GM19372 (cell line): Measurements from ENCODE around the gene ZNF443.
"Not testable (repeated sequence)": the region's sequence is repeated elsewhere in the genome, so short reads cannot be mapped to it uniquely, and the experiment has no call there.

ENCODE experiments used
- ATAC-seq: cut with Tn5 transposase; IDR thresholded peaks from one replicate; pipeline ENCODE4 v1.9.1; 2021; ENCODE audit warnings: mild to moderate bottlenecking, low read depth, moderate library complexity; ENCODE audit not compliant: unreplicated experiment

ZNF443 gene

DNA sequence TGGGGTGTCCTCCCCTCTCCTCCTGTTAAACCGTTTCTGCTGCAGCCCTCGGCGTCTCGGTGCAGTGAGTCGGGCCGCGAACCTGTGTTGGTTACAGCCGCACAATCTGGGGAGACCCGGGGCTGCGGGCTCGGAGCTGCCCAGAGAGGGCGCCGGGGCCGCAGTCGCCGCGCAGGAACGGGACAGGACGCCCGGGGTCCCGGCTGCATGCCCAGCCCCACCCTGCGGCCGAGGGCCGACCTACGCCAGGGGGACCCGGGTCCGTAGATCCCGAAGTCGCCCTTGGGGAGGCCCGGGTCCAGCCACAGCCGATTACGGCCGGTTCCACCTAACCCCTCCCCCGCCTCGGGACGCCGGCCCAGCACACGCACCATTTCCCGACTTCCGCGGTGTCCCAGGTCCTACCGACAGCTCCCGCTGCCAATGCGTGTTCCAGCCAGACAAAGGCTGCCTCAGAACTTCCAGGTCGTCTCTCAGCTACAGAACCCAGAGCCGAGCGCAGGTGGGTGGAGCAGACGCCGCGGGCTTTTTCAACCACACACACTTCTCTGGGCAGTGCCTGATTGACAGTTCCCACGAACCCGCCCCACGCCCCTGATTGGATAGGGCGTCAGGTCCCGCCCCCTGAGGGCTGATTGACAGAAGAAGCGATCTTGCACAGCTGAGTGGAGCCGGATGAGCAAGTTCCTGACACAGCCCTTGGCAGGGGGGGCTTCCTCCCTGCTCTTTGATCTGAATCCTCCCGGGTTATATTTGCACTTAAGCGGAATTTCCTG is at the start of gene ZNF443:
Gene ZNF443 (minus strand): TSS at position 481 of the 776 bp plus-strand sequence. CDS start 107 bp downstream, at position 374.
- peak; percentile 93 for ATAC-seq

DNA sequence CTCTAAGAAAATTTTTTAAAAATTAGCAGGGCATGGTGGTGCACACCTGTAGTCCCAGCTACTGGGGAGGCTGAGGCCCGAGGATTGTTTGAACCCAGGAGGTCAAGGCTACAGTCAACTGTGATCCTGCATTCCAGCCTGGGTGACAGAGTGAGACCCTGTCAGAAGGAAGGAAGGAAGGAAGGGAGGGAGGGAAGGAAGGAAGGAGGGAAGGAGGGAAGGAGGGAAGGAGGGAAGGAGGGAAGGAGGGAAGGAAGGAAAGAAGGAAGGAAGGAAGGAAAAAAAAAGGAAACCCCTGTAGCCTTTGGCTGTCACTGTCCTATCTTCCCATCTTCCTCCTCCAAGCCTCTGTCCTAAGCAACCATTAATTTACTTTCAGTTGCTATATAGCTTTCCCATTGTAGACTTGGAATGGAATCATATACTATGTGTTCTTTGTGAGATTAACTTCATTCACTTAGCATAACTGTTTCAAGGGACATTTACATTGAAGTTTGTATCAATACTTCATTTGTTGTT is 45.5 kb upstream of the ZNF443 start:
- ATAC-seq: not testable (repeated sequence)

DNA sequence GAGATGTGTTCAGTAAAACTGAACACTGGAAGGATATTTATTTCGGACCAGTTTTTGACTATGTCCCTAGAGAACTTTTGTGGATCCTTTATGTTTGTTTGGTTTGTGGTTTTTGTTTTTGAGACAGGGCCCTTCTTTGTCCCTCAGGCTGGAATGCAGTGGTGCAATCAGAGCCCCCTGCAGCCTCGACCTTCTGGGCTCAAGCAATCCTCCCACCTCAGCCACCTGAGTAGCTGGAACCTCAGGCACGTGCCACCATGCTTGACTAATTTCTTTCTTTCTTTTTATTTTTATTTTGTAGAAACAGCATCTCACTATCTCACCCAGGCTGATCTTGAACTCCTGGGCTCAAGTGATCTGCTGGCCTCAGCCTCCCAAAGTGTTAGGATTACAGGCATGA is 44.8 kb upstream of the ZNF443 start:
- ATAC-seq: no peak

DNA sequence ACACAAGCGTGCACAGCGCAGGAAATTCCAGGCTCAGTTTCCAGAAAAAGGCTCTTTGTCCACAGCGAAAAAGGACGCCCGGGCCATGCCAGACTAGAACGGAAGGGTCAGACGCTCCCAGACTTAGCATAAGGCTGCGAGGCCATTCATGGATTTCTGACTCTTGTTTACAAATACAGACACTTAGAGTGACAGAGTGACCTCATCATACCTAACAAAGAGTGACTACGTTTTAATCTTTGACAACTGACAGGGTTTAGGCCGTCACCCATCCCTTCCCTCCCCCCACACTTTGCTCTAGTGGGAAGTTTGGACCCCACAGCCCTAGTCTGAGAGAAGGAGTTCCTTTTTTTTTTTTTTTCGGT is 44.2 kb upstream of the ZNF443 start:
- ATAC-seq: peak; percentile 28

- ATAC-seq: peak; percentile 93
Observed at GRCh38 chr19:12484371-12485051, 43.7 kb upstream of the ZNF443 start, which contains the start of gene ZNF709. ZNF709 (minus strand) TSS chr19:12484816; CDS start chr19:12484657, 159 bp downstream.

DNA sequence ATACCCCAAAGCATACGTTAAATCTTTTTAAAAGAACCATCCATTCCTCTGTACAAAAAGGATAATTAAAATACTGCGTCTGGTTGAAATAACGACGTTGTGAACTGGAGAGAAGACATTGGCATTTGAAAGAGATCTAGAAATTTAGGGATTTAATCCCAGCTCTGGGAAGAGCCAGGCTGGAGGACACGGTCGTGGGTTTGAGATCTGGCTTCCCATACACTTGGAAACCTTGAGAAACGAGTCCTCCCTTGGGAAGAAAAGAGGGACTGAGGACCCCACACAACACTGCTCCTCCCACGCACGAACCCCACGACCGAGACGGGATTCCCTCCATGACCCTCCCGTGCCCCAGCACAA is 43.2 kb upstream of the ZNF443 start:
- ATAC-seq: no peak

DNA sequence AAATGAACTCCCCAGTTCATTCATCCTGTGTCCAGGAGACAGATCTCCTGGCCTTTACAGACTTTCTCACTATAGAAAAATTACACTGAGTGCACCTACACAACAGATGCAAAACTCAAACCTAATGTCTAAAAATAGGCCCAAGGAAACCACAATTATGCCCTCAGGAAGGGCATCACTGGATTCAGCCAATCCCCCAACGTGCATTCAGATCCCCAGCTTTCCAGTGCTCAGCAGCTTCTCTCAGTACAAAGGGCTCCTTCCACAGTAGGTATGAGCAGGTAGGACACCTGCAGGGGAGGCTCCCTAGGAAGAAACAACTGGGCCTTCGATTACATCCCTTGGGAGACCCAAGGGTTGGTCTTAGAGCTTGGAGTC is 41.7 kb upstream of the ZNF443 start:
- no peak for ATAC-seq

DNA sequence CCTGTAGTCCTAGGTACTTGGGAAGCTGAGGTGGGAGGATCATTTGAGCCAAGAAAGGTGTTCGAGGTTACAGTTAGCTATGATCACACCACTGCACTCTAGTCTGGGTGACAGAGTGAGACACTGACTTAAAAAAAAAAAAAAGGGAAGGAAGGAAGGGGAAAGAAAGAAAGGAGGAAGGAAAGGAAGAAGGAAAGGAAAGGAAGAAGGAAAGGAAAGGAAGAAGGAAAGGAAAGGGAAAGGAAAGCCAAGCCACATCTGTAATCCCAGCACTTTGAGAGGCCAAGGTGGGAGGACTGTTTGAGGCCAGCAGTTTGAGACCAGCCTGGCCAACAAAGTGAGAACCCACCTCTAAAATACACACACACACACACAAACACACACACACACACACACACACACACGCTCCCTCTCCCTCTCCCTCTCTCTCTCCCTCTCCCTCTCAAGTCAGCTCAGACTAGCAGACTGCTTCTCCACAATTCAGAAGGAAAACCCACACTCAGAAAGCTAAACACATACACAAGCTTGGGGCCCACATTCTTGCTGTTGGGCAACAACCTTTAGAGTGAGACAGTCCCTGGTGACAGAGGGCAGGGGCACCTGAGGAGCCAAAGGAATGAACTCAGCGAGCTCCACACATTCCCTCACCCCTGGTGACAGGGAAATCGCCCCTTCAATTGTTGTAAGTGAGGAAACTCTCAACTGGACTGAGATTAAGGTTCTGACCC is 41.1 kb upstream of the ZNF443 start:
- no peak for ATAC-seq

- no peak for ATAC-seq
Observed at GRCh38 chr19:12478234-12478941, 37.6 kb upstream of the ZNF443 start.

- ATAC-seq: not testable (repeated sequence)
Observed at GRCh38 chr19:12467651-12468050, 26.8 kb upstream of the ZNF443 start.

DNA sequence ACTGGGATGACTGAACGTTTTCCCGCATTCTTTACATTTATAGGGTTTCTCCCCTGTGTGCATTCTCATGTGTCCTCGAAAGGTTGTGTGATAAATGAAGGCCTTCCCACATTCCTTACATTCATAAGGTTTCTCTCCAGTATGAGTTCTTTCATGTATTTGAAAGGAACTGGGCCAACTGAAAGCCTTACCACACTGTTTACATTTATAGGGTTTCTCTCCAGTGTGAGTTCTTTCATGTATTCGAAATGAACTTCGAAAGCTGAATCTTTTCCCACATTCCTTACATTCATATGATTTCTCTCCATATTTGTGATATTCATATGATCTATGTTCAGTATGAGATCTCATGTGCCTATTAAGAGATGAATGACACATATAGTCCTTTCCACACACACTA is 24.4 kb upstream of the ZNF443 start:
- no peak for ATAC-seq

DNA sequence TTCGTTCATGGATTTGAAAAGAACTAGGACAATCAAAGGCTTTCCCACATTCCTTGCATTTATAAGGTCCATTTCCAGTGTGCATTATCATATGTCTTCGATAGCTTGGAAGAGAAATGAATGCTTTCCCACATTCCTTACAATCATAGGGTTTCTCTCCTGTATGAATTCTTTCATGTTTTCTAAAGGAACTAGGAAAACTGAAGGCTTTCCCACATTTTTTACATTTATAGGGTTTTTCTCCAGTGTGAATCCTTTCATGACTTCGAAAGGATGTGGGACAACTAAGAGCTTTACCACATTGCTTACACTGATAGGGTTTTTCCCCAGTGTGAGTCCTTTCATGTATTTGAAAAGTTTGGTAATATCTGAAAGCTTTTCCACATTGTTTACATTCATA is 23.9 kb upstream of the ZNF443 start:
- no peak for ATAC-seq

DNA sequence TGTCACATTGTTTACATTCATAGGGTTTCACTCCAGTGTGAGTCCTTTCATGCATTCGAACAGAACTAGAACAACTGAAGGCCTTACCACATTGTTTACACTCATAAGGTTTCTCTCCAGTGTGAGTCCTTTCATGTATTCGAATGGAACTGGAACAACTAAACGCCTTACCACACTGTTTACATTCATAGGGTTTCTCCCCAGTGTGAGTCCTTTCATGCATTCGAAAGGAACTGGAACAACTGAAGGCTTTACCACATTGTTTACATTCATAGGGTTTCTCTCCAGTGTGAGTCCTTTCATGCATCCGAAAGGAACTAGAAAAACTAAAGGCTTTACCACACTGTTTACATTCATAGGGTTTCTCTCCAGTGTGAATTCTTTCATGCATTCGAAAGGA is 23.3 kb upstream of the ZNF443 start:
- ATAC-seq: not testable (repeated sequence)

GRCh38 chr19:12453495-12453894 is 12.7 kb upstream of the ZNF443 start:
- no peak for ATAC-seq

GRCh38 chr19:12450844-12451243 is 10.0 kb upstream of the ZNF443 start:
- ATAC-seq: no peak

DNA sequence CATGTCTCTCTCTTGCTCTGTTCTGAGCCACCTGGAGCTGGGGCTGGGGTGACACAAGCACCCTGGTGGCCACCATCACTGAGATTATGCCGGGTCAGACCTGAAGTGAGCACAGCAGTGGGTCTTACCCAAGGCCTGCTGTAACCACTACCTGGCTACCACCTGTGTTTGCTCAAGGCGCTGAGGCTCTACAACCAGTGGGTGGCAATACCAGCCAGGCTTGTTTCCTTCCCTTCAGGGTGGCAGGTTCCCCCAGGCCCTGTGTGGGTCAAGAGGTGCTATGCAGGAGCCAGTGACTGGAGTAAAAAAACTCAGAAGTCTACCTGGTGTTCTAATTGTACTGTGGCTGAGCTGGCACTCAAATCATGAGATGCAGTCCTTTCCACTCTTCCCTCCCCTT is 8.0 kb upstream of the ZNF443 start:
- ATAC-seq: no peak

DNA sequence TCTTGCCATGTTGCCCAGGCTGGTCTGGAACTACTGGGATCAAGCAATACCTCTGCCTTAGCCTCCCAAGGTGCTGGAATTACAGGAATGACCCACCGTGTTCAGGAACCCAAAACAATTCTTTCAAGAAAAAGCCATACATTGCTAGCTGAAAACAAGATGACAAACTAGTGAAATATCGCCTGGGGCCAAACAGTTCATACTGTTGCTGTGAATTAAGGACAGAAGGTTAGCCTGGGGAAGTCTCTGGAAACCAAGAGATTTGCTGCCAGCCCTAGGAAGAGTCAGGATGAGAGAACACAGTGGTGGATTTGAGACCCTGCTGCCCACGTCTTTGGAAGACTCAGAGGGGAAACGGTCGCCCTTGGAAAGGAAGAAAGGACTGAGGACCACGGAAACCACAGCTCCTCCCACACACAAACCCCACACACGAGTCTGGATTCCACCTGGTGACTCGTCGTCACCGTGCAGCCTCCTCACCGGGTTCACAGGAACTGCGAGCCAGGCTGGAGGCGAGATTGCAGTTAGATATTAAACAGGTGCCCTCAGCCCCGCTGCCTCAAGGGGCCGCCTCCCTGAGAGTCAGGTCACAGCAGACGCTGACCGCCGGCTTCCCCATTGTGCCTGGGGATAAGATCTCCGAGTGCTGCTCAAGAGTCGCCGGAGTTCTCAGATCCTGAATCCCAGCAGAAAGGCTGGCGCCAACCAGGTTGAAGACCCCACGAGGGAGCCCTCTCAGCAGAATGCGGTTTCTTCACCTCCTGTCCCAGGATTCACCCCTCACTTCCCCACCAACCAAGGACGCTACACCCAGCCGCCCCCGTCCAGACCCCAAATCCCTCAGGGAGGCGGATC is 908 bp downstream of the ZNF443 start:
- peak; percentile 17 for ATAC-seq

GRCh38 chr19:12430726-12431299 is 10.0 kb downstream of the ZNF443 start:
- ATAC-seq: not testable (repeated sequence)

DNA sequence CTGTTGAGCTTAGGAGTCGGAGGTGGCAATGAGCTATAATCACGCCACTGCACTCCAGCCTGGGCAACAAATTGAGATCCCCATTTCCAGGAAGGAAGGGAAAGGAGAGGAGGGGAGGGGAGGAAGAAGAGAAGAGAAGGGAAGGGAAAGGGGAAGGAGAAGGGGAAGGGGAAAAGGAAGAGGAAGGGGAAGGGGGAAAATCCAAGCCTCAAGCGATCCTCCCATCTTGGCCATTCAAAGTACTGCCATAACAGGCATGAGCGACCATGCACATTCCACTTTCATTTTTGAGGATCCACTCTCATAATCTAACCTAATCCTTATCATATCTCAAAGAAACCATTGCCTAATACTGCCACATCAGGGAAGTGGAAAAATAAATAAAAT is 14.9 kb downstream of the ZNF443 start:
- ATAC-seq: no peak
